Stimulated activated effector memory CD8-positive, alpha-beta T cell treated with anti-CD3 and anti-CD28 coated beads, Interleukin-12 subunit alpha, Interleukin-12 subunit beta, amount 100 ng/mL, for 72 hours (primary cell): ENCODE results near the gene DNAJB12.
"Not testable (repeated sequence)": the region's sequence is repeated elsewhere in the genome, so short reads cannot be mapped to it uniquely, and the experiment has no call there.

Experiments used
- ATAC-seq: fragments of 150-1000 bp; cut with Tn5 transposase; 2 replicates; pipeline ENCODE4 v1.10.0; 2021
- DNase-seq, 2 donors: peaks; one replicate each; pipeline ENCODE4 v3.0.0; 2021 to 2022; ENCODE audit warnings: low spot score in 2 of 2
- H3K27ac Mint-ChIP-seq: one replicate; pipeline ENCODE4 v1.8.0; 2022; ENCODE audit warnings: mild to moderate bottlenecking, mixed read lengths
- H3K36me3 Mint-ChIP-seq: one replicate; pipeline ENCODE4 v1.8.0; 2022; ENCODE audit warnings: mild to moderate bottlenecking, mixed read lengths
- H3K4me1 Mint-ChIP-seq: one replicate; pipeline ENCODE4 v1.8.0; 2022; ENCODE audit warnings: mixed read lengths
- H3K4me3 Mint-ChIP-seq: one replicate; pipeline ENCODE4 v1.8.0; 2022; ENCODE audit warnings: mild to moderate bottlenecking, mixed read lengths
- H3K9me3 Mint-ChIP-seq: one replicate; pipeline ENCODE4 v1.8.0; 2022; ENCODE audit warnings: mixed read lengths

Gene DNAJB12

DNA sequence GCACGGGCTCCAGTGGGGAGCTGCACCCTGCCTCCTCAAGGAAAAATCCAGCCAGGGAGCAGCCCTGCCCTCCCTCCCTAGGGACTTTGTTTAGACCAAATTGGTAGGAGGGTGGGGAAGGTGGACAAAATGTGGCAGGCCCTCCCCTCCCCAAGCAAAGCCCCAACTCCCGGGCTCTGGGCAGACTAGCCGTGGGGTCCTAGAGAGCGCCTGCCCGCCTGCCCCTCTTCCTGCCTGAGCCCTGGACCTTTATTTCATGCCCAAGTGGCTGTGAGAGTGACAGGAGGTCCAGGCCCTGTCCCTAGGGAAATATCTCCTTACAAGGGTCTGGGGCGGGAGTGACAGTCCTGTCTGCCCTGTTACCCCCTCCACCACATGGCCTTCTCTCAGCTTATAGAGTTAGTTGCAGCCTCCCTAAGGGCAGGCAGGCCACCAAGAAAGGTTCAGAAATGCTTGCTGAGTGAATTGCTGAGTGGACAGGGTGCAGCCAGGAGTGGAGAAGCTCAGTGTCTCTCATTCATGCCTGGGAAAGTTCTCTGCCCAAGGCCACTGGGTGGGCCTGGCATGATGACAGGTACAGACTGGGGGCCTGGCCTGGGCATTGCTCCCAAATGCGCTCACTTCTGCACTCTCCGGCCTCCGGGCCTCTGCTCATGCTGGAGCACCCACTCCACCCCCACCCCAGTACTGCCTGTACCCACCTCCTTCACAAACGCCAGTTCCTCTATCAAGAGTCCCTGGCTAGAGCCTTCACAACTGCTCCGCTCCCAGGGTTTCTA, 25.2 kb downstream of the DNAJB12 start:
- no peak for ATAC-seq
- Mint-ChIP-seq H3K36me3 (peaks cover 72% of the 10 kb centered on the region), H3K27ac (peak overlapping the region; percentile 98), H3K4me1 (peaks cover 79% of the 10 kb centered on the region), H3K4me3 (peak overlapping the region; percentile 88), H3K9me3 (no peaks in the 10 kb centered on the region)
- no peak for DNase-seq

DNA sequence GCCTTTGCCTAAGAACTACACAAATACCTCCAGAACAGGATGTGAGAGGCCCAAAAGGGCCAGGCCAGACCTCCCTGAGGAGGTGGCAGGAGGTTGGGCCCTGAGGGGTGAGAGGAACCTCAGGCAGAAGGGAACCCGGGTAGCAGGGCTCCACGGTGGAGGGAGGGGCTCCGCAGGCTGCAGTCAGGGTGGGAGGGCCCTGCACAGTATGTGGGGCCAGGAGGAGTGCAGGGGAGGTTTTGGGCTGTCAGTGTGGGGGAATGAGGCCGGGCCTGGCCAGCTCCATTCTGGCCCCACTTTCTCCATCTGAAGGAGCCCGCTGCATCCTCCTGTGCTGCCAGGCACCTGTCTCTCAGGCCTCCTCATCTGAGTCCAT, 25.9 kb downstream of the DNAJB12 start:
- no peaks in the 10 kb centered on the region for H3K9me3 Mint-ChIP-seq
- peaks cover 79% of the 10 kb centered on the region for H3K4me1 Mint-ChIP-seq

GRCh38 chr10:72328045-72328828, 26.5 kb downstream of the DNAJB12 start:
- Mint-ChIP-seq H3K27ac (peak overlapping the region; percentile 96), H3K36me3 (peaks cover 61% of the 10 kb centered on the region), H3K9me3 (no peaks in the 10 kb centered on the region), H3K4me3 (peak overlapping the region; percentile 88), H3K4me1 (peaks cover 78% of the 10 kb centered on the region)
- peak in 1 of 2 donors; percentile 67 for DNase-seq
- no peak for ATAC-seq

More for the DNA sequence above, 25.9 kb downstream of the DNAJB12 start:
- peaks cover 67% of the 10 kb centered on the region for H3K36me3 Mint-ChIP-seq
- H3K4me3 Mint-ChIP-seq, result peak overlapping the region; percentile 88
- DNase-seq (peak in 1 of 2 donors; percentile 67), ATAC-seq (peak; percentile 14)
- peak overlapping the region; percentile 96 for H3K27ac Mint-ChIP-seq

DNA sequence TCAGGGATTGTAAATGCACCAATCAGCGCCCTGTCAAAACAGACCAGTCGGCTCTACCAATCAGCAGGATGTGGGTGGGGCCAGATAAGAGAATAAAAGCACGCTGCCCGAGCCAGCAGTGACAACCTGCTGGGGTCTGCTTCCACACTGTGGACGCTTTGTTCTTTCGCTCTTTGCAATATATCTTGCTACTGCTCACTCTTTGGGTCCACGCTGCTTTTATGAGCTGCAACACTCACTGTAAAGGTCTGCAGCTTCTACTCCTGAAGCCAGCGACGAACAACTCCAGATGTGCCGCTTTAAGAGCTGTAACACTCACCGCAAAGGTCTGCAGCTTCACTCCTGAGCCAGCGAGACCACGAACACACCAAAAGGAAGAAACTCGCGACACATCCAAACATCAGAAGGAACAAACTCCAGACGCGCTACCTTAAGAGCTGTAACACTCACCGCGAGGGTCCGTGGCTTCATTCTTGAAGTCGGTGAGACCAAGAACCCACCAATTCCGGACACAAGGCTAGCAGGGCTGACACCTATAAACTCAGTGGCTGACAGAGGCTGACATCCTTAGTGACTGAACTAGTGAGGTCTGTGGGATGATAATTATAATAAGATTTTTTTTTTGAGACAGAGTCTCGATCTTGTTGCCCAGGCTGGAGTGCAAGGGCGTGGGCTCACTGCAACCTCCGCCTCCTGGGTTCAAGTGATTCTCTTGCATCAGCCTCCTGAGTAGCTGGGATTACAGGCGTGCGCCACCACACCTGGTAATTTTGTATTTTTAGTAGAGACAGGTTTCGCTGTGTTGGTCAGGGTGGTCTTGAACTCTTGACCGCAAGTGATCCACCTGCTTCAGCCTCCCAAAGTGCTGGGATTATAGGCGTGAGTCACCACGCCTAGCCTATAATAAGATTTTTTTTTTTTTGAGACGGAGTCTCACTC, 27.8 kb downstream of the DNAJB12 start:
- peaks cover 79% of the 10 kb centered on the region for H3K4me1 Mint-ChIP-seq

GRCh38 chr10:72325243-72326175, 29.2 kb downstream of the DNAJB12 start:
- Mint-ChIP-seq H3K4me1 (peaks cover 73% of the 10 kb centered on the region), H3K36me3 (peaks cover 42% of the 10 kb centered on the region), H3K27ac (peak overlapping the region; percentile 96)
- not testable (repeated sequence) for ATAC-seq, DNase-seq, H3K4me3 Mint-ChIP-seq, H3K9me3 Mint-ChIP-seq

More for the DNA sequence above, 27.8 kb downstream of the DNAJB12 start:
- not testable (repeated sequence) for H3K9me3 Mint-ChIP-seq
- ATAC-seq (peak; percentile 9), DNase-seq (peak; percentile 65 to 93)
- peaks cover 48% of the 10 kb centered on the region for H3K36me3 Mint-ChIP-seq
- peak overlapping the region; percentile 88 for H3K4me3 Mint-ChIP-seq
- H3K27ac Mint-ChIP-seq, result peak overlapping the region; percentile 96

- H3K9me3 Mint-ChIP-seq, result no peaks in the 10 kb centered on the region
- no peak for ATAC-seq
- DNase-seq, result no peak
- peaks cover 70% of the 10 kb centered on the region for H3K4me1 Mint-ChIP-seq
- peak overlapping the region; percentile 96 for H3K27ac Mint-ChIP-seq
- H3K36me3 Mint-ChIP-seq, result peaks cover 37% of the 10 kb centered on the region
- H3K4me3 Mint-ChIP-seq, result peak overlapping the region; percentile 5
Measured at GRCh38 chr10:72323771-72324191, 30.9 kb downstream of the DNAJB12 start.

DNA sequence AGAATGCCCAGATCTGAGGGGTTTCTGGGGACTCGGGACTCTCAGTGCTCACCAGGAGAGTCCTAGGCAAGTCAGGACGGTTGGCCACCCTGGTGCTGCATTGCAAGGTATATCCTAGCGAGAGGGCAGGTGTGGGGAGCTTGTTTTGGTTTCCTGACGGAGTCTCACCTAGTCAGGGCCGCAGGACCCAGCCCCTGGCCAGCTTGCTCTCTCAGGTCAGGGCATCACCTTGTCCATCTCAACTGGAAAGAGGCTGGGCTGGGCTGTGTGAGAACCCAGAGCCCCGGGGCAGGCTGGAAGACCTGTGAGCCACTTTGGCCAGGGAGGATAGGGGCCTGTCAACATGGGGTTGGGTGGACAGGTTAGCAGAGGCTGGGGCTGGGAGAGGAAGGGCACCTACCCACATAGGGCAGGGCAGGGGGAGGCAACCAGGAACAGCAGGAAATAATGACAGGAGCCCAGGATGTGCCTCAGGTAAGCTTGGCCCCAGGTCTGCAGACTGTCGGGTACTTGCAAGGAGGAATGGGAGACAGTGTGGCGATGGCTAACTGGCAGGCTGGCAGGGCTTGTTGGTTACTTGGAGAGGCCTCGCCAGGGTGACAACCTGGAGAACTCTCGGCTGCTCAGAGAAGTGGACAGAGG, 31.5 kb downstream of the DNAJB12 start:
- Mint-ChIP-seq H3K9me3 (no peaks in the 10 kb centered on the region), H3K4me3 (peak overlapping the region; percentile 36), H3K27ac (peak overlapping the region; percentile 96), H3K4me1 (peaks cover 70% of the 10 kb centered on the region), H3K36me3 (peaks cover 32% of the 10 kb centered on the region)
- ATAC-seq (no peak), DNase-seq (peak in 1 of 2 donors; percentile 49)

GRCh38 chr10:72322280-72323058, 32.2 kb downstream of the DNAJB12 start:
- DNase-seq (peak in 1 of 2 donors; percentile 54), ATAC-seq (no peak)
- Mint-ChIP-seq H3K9me3 (no peaks in the 10 kb centered on the region), H3K36me3 (peaks cover 24% of the 10 kb centered on the region), H3K4me3 (peak overlapping the region; percentile 36), H3K4me1 (peaks cover 67% of the 10 kb centered on the region), H3K27ac (peak overlapping the region; percentile 96)

GRCh38 chr10:72322030-72322279, 32.8 kb downstream of the DNAJB12 start:
- peak overlapping the region; percentile 96 for H3K27ac Mint-ChIP-seq
- ATAC-seq (no peak), DNase-seq (no peak)
- H3K9me3 Mint-ChIP-seq, result no peaks in the 10 kb centered on the region
- H3K4me3 Mint-ChIP-seq, result peak overlapping the region; percentile 36
- peaks cover 22% of the 10 kb centered on the region for H3K36me3 Mint-ChIP-seq
- H3K4me1 Mint-ChIP-seq, result peaks cover 70% of the 10 kb centered on the region

DNA sequence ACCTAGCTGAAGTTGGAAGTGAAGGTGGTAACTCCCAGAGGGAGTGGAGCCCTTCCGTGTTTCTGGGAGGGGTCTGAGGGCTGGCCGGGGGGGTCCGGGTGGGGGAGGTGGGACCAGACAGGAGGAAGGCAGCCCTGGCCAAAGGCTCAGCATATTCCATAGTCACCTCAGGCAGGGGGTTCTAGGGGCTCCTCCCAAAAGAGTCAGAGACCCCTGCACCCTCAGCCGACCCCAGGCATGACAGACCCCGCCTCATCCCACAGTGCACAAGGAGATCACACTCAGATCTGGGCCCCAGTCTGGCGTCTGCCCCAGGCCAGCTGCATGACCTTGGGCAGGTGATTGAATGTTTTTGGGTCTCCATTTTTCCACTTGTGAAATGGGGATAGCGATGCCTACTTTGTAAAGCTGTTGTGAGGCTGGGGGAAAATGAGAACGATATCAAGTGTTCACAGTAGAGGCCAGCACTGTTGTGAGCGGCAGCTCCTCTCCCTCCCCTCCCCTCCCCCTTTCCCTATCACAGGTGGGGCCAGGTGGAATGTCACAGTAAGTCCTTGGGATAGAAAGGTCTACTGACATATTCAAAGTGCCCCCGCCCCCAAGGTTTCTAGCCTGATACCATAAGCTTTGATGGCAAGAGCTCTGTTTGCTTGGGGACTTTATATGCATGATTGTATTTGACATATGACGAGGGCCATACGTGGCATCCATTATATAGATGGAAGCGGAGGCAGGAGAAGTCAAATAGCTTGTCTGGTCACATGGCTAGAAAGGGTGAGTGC, 33.3 kb downstream of the DNAJB12 start:
- peak overlapping the region; percentile 75 for H3K4me3 Mint-ChIP-seq
- H3K27ac Mint-ChIP-seq, result peak overlapping the region; percentile 96

DNA sequence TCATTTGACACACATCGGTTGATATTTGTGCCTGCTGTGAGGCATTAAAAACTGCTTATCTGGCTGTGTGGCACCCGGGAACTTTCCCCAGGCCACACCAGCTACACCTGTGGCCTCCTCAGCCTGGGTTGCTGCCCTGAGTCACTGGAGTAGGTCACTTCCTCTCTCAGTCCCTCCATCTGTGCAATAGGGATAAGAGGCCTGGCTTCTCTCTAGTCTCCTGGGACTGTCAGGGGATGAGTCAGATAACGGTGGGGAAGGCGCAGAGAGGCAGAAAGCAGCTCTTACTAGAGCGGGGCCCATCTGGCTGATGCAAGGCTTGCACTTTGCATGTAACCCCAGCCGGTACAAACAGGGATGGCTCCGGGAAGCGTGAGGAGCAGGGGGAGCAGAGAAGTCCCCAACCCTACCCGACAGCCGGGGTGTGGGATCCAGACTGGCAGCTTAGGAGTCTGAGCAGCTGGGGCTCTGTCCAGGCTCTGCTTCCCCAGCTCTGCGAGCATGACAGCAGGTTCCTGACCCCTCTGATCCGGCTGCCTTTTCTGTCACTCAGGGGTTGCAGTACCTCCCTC, 34.0 kb downstream of the DNAJB12 start:
- Mint-ChIP-seq H3K36me3 (peaks cover 16% of the 10 kb centered on the region), H3K4me1 (peaks cover 74% of the 10 kb centered on the region), H3K9me3 (no peaks in the 10 kb centered on the region), H3K4me3 (peak overlapping the region; percentile 75), H3K27ac (peak overlapping the region; percentile 96)
- DNase-seq, result peak in 1 of 2 donors; percentile 83
- ATAC-seq, result peak; percentile 82

More for the DNA sequence above, 33.3 kb downstream of the DNAJB12 start:
- DNase-seq (no peak), ATAC-seq (no peak)
- Mint-ChIP-seq H3K36me3 (peaks cover 18% of the 10 kb centered on the region), H3K9me3 (no peaks in the 10 kb centered on the region), H3K4me1 (peaks cover 69% of the 10 kb centered on the region)
